ENCODE data around the gene NMNAT2.

DNA sequence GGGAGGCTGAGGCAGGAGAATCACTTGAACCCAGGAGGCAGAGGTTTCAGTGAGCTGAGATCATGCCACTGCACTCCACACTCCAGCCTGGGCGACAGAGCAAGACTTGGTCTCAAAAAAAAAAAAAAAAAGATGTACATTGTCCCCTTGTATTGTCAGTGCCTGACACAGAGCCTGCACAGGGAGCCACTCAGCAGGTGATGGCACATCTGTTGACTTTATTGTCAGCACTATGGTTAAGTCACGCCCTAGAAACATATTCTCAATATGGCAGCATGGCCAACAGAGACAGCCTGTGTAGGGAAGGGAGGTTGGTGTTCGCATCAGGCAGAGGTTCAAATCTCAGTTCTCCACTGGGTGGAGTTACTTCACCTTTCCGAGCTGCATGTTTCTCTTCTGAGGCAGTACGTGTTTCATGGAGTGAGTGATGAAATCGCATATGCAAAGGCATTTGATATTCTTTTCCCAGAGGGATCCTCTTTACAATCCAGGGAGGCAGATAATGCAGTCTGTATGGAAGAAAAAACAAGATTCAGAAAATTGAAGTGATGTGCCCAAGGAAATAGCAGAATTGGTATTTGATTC lies 211.6 kb downstream of the NMNAT2 start:
- no peak for TF ChIP-seq CSDC2 (CRISPR knock-in tag; IDR thresholded peaks at IDR 0.05)
- TF ChIP-seq, protein P1, sequence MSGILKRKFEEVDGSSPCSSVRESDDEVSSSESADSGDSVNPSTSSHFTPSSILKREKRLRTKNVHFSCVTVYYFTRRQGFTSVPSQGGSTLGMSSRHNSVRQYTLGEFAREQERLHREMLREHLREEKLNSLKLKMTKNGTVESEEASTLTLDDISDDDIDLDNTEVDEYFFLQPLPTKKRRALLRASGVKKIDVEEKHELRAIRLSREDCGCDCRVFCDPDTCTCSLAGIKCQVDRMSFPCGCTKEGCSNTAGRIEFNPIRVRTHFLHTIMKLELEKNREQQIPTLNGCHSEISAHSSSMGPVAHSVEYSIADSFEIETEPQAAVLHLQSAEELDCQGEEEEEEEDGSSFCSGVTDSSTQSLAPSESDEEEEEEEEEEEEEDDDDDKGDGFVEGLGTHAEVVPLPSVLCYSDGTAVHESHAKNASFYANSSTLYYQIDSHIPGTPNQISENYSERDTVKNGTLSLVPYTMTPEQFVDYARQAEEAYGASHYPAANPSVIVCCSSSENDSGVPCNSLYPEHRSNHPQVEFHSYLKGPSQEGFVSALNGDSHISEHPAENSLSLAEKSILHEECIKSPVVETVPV (CRISPR knock-in tag; IDR thresholded peaks at IDR 0.05): no peak
- TF ChIP-seq, protein P2, sequence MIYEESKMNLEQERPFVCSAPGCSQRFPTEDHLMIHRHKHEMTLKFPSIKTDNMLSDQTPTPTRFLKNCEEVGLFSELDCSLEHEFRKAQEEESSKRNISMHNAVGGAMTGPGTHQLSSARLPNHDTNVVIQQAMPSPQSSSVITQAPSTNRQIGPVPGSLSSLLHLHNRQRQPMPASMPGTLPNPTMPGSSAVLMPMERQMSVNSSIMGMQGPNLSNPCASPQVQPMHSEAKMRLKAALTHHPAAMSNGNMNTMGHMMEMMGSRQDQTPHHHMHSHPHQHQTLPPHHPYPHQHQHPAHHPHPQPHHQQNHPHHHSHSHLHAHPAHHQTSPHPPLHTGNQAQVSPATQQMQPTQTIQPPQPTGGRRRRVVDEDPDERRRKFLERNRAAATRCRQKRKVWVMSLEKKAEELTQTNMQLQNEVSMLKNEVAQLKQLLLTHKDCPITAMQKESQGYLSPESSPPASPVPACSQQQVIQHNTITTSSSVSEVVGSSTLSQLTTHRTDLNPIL (CRISPR knock-in tag; IDR thresholded peaks at IDR 0.05; ENCODE audit: low read depth): no peak
- TF ChIP-seq ISL1 (CRISPR knock-in tag; IDR thresholded peaks at IDR 0.05): no peak
- TF ChIP-seq, protein P3, sequence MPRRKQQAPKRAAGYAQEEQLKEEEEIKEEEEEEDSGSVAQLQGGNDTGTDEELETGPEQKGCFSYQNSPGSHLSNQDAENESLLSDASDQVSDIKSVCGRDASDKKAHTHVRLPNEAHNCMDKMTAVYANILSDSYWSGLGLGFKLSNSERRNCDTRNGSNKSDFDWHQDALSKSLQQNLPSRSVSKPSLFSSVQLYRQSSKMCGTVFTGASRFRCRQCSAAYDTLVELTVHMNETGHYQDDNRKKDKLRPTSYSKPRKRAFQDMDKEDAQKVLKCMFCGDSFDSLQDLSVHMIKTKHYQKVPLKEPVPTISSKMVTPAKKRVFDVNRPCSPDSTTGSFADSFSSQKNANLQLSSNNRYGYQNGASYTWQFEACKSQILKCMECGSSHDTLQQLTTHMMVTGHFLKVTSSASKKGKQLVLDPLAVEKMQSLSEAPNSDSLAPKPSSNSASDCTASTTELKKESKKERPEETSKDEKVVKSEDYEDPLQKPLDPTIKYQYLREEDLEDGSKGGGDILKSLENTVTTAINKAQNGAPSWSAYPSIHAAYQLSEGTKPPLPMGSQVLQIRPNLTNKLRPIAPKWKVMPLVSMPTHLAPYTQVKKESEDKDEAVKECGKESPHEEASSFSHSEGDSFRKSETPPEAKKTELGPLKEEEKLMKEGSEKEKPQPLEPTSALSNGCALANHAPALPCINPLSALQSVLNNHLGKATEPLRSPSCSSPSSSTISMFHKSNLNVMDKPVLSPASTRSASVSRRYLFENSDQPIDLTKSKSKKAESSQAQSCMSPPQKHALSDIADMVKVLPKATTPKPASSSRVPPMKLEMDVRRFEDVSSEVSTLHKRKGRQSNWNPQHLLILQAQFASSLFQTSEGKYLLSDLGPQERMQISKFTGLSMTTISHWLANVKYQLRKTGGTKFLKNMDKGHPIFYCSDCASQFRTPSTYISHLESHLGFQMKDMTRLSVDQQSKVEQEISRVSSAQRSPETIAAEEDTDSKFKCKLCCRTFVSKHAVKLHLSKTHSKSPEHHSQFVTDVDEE (CRISPR knock-in tag; IDR thresholded peaks at IDR 0.05): no peak
- TF ChIP-seq ZFP3 (CRISPR knock-in tag; IDR thresholded peaks at IDR 0.05): no peak
- no peak for TF ChIP-seq ZNF565 (CRISPR knock-in tag; conservative IDR thresholded peaks at IDR 0.05; ENCODE audit: low read depth)
- TF ChIP-seq, protein P4, sequence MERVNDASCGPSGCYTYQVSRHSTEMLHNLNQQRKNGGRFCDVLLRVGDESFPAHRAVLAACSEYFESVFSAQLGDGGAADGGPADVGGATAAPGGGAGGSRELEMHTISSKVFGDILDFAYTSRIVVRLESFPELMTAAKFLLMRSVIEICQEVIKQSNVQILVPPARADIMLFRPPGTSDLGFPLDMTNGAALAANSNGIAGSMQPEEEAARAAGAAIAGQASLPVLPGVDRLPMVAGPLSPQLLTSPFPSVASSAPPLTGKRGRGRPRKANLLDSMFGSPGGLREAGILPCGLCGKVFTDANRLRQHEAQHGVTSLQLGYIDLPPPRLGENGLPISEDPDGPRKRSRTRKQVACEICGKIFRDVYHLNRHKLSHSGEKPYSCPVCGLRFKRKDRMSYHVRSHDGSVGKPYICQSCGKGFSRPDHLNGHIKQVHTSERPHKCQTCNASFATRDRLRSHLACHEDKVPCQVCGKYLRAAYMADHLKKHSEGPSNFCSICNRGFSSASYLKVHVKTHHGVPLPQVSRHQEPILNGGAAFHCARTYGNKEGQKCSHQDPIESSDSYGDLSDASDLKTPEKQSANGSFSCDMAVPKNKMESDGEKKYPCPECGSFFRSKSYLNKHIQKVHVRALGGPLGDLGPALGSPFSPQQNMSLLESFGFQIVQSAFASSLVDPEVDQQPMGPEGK (CRISPR knock-in tag; IDR thresholded peaks at IDR 0.05; ENCODE audit: borderline replicate concordance): no peak
- TF ChIP-seq ZFP30 (CRISPR knock-in tag; IDR thresholded peaks at IDR 0.05): no peak

Measured in SK-N-SH treated with all-trans-retinoic acid at 6 μM for 48 hours (cell line).